Neuronal stem cell (in vitro differentiated cells): ENCODE results near the gene CARD8.

ENCODE experiments used
- DNase-seq: peaks from one replicate; pipeline ENCODE4 v3.0.0-alpha.2; 2013; ENCODE audit warnings: low spot score
- H2AFZ ChIP-seq: one replicate; pipeline ENCODE4 v1.6.1; 2013; ENCODE audit warnings: mild to moderate bottlenecking, low read length, inconsistent platforms
- H2AK5ac ChIP-seq: 2 replicates; pipeline ENCODE4 v1.6.1; 2013; ENCODE audit warnings: low read depth, mild to moderate bottlenecking, inconsistent platforms, low read length, moderate library complexity, mixed read lengths
- H2BK120ac ChIP-seq: 2 replicates; pipeline ENCODE4 v1.6.1; 2013; ENCODE audit warnings: low read depth, mild to moderate bottlenecking, inconsistent platforms, low read length, moderate library complexity, mixed read lengths
- H2BK12ac ChIP-seq: one replicate; pipeline ENCODE4 v1.6.1; 2013; ENCODE audit warnings: low read length, inconsistent platforms
- H2BK15ac ChIP-seq: 2 replicates; pipeline ENCODE4 v1.6.1; 2013; ENCODE audit warnings: mild to moderate bottlenecking, low read length, inconsistent platforms, mixed read lengths
- H2BK5ac ChIP-seq: one replicate; pipeline ENCODE4 v1.6.1; 2013; ENCODE audit warnings: inconsistent platforms, mild to moderate bottlenecking, low read length, moderate library complexity
- H3K14ac ChIP-seq: one replicate; pipeline ENCODE4 v1.6.1; 2013; ENCODE audit warnings: low read length, inconsistent platforms
- H3K18ac ChIP-seq: 2 replicates; pipeline ENCODE4 v1.6.1; 2013; ENCODE audit warnings: low read length, inconsistent platforms
- H3K23ac ChIP-seq: 2 replicates; pipeline ENCODE4 v1.6.1; 2013; ENCODE audit warnings: low read depth, mild to moderate bottlenecking, mixed read lengths, low read length, inconsistent platforms; ENCODE audit not compliant: poor library complexity
- H3K27ac ChIP-seq: replicated peaks from 3 replicates; pipeline ENCODE4 v1.5.1; 2013; ENCODE audit warnings: low read length, inconsistent platforms
- H3K27me3 ChIP-seq, 3 experiments: 2 replicates each; pipeline ENCODE4 v1.6.1; 2013; ENCODE audit warnings: low read length in 3 of 3, mild to moderate bottlenecking in 2 of 3, inconsistent platforms in 1 of 3, low read depth in 1 of 3, mixed read lengths in 1 of 3, moderate library complexity in 1 of 3; ENCODE audit not compliant: control insufficient read depth in 3 of 3, insufficient read depth in 3 of 3
- H3K36me3 ChIP-seq, 2 donors: replicated peaks in 1 of 2; 2 replicates each; pipeline ENCODE4 v1.6.1; 2013; ENCODE audit warnings: low read length in 2 of 2; ENCODE audit not compliant: control insufficient read depth in 2 of 2, insufficient read depth in 2 of 2
- H3K4ac ChIP-seq: 2 replicates; pipeline ENCODE4 v1.6.1; 2013; ENCODE audit warnings: inconsistent platforms, mild to moderate bottlenecking, low read length, moderate library complexity
- H3K4me1 ChIP-seq, 2 donors: 1 replicate in 1 of 2; 2 replicates in 1 of 2; pipeline ENCODE4 v1.6.1; 2013; ENCODE audit warnings: low read length in 2 of 2, low read depth in 1 of 2; ENCODE audit not compliant: control insufficient read depth in 2 of 2, insufficient read depth in 1 of 2
- H3K4me2 ChIP-seq: one replicate; pipeline ENCODE4 v1.6.1; 2013; ENCODE audit warnings: mild to moderate bottlenecking, low read length, inconsistent platforms; ENCODE audit not compliant: insufficient read depth, poor library complexity, severe bottlenecking
- H3K4me3 ChIP-seq, 2 donors: 2 replicates each; pipeline ENCODE4 v1.5.1; 2013; ENCODE audit warnings: low read length in 2 of 2, mild to moderate bottlenecking in 2 of 2, inconsistent platforms in 1 of 2, moderate library complexity in 1 of 2
- H3K79me1 ChIP-seq: one replicate; pipeline ENCODE4 v1.6.1; 2013; ENCODE audit warnings: low read depth, mild to moderate bottlenecking, inconsistent platforms, low read length, moderate library complexity
- H3K9ac ChIP-seq: one replicate; pipeline ENCODE4 v1.6.1; 2013; ENCODE audit warnings: mild to moderate bottlenecking, low read depth, low read length, inconsistent platforms; ENCODE audit not compliant: poor library complexity
- H3K9me3 ChIP-seq, 2 donors: replicated peaks in 1 of 2; 2 replicates each; pipeline versions ENCODE3 to v1.6.1; 2013; ENCODE audit warnings: low read length in 2 of 2, mild to moderate bottlenecking in 2 of 2, inconsistent platforms in 1 of 2, low read depth in 1 of 2, mixed read lengths in 1 of 2, moderate library complexity in 1 of 2; ENCODE audit not compliant: control insufficient read depth in 2 of 2, insufficient read depth in 1 of 2
- H4K8ac ChIP-seq: one replicate; pipeline ENCODE4 v1.6.1; 2013; ENCODE audit warnings: low read depth, mild to moderate bottlenecking, inconsistent platforms, low read length, moderate library complexity
- H4K91ac ChIP-seq: one replicate; pipeline ENCODE4 v1.6.1; 2013; ENCODE audit warnings: low read length, low read depth, mild to moderate bottlenecking, inconsistent platforms; ENCODE audit not compliant: poor library complexity
- WGBS, 2 donors: extraction: QIAGEN DNeasy Blood & Tissue Kit; methylation state at CpG; one replicate each; pipeline ENCODE4 v1.1.7; 2013; ENCODE audit warnings: missing lambda C conversion rate in 2 of 2, mixed read lengths in 1 of 2; ENCODE audit not compliant: insufficient read length in 2 of 2, insufficient replicate concordance in 1 of 2; ENCODE audit errors: extremely low coverage in 2 of 2; 5-methylcytosine and 5-hydroxymethylcytosine counted together

CARD8 gene

DNA sequence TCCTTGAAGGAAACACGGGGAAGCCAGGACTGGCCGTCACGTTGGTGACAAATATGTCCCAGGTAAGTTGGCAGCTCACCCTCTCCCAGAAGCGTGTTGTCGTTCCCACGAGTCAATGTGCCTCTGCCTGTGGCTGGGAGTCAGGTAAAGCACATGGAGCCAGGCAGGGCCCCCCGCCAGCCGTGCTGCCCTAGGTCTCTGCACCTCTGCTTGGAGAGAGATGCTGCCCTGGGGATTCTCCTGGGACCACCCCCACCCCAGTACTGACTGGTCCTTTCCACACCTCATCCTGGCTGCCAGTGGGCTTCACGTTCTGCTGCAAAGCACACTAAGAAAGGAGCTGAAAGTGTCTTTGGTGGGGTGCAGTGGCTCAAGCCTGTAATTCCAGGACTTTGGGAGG, 24.0 kb upstream of the CARD8 start:
- no peak overlapping the region for H3K4ac ChIP-seq
- DNase-seq = no peak
- no peak overlapping the region for H3K18ac ChIP-seq
- H3K79me1 ChIP-seq = no peaks in the 10 kb centered on the region
- H2BK15ac ChIP-seq = no peak overlapping the region
- no peak overlapping the region for H3K23ac ChIP-seq
- no peak overlapping the region for H3K9ac ChIP-seq
- H2AFZ ChIP-seq = no peak overlapping the region
- no peak overlapping the region for H4K91ac ChIP-seq
- no peaks in the 10 kb centered on the region for H3K4me1 ChIP-seq
- no peak overlapping the region for H2AK5ac ChIP-seq
- no peak overlapping the region for H3K27ac ChIP-seq
- H2BK120ac ChIP-seq = no peak overlapping the region
- H3K9me3 ChIP-seq = peaks cover 5 to 17% of the 10 kb centered on the region in 2 donors
- H3K4me3 ChIP-seq = no peak overlapping the region
- H3K4me2 ChIP-seq = no peak overlapping the region
- H3K27me3 ChIP-seq = peaks cover 0 to 2% (median 0%) of the 10 kb centered on the region in 3 experiments
- H3K14ac ChIP-seq = no peak overlapping the region
- H3K36me3 ChIP-seq = peaks cover 10 to 63% of the 10 kb centered on the region in 2 donors
- no peak overlapping the region for H2BK12ac ChIP-seq
- H2BK5ac ChIP-seq = no peak overlapping the region
- no CpG with 5 or more reads among the region's 9 CpGs for WGBS, 2 donors
- H4K8ac ChIP-seq = no peak overlapping the region

DNA sequence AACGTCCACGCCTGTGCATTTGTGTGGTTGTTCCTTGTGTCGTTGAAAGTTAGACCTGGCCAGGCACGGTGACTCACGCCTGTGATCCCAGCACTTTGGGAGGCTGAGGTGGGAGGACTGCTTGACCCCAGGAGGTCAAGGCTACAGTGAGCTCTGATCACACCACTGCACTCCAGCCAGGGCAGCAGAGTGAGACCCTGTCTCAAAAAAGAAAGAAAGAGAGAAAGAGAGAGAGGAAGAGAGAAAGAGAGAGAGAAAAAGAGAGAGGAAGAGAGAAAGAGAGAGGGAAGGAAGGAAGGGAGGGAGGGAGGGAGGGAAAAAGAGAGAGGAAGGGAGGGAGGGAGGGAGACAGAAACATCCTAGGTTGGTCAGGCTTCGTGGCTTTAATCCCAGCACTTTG, 19.2 kb upstream of the CARD8 start:
- Histone ChIP-seq H2BK12ac (no peak overlapping the region), H3K4me3 (no peak overlapping the region), H2BK5ac (no peak overlapping the region), H3K27me3 (no peaks in the 10 kb centered on the region), H3K23ac (no peak overlapping the region), H3K14ac (no peak overlapping the region), H3K9me3 (peaks cover 0 to 7% of the 10 kb centered on the region in 2 donors), H3K4me1 (no peaks in the 10 kb centered on the region), H4K8ac (no peak overlapping the region), H3K36me3 (peaks cover 3 to 33% of the 10 kb centered on the region in 2 donors), H2AFZ (no peak overlapping the region), H3K27ac (no peak overlapping the region), H3K79me1 (no peaks in the 10 kb centered on the region), H3K4ac (no peak overlapping the region), H2AK5ac (no peak overlapping the region), H3K18ac (no peak overlapping the region), H2BK15ac (no peak overlapping the region), H3K9ac (no peak overlapping the region), H2BK120ac (no peak overlapping the region), H4K91ac (no peak overlapping the region), H3K4me2 (no peak overlapping the region)
- no CpG with 5 or more reads among the region's 6 CpGs for WGBS, 2 donors
- DNase-seq = no peak

- Histone ChIP-seq H2BK12ac (no peak overlapping the region), H2BK15ac (no peak overlapping the region), H3K9ac (no peak overlapping the region), H3K23ac (no peak overlapping the region), H3K27me3 (no peaks in the 10 kb centered on the region), H3K9me3 (peaks cover 0 to 9% of the 10 kb centered on the region in 2 donors), H2BK5ac (no peak overlapping the region), H3K79me1 (no peaks in the 10 kb centered on the region), H3K18ac (no peak overlapping the region), H2AFZ (no peak overlapping the region), H2AK5ac (no peak overlapping the region), H4K8ac (no peak overlapping the region), H3K4me2 (no peak overlapping the region), H3K27ac (no peak overlapping the region), H3K4me1 (no peaks in the 10 kb centered on the region), H3K4ac (no peak overlapping the region), H2BK120ac (no peak overlapping the region), H3K4me3 (no peak overlapping the region), H4K91ac (no peak overlapping the region), H3K36me3 (peaks cover 3 to 28% of the 10 kb centered on the region in 2 donors), H3K14ac (no peak overlapping the region)
- no peak for DNase-seq
- no CpG with 5 or more reads among the region's 3 CpGs for WGBS, 2 donors
Measured at GRCh38 chr19:48274173-48274572, 18.5 kb upstream of the CARD8 start.

DNA sequence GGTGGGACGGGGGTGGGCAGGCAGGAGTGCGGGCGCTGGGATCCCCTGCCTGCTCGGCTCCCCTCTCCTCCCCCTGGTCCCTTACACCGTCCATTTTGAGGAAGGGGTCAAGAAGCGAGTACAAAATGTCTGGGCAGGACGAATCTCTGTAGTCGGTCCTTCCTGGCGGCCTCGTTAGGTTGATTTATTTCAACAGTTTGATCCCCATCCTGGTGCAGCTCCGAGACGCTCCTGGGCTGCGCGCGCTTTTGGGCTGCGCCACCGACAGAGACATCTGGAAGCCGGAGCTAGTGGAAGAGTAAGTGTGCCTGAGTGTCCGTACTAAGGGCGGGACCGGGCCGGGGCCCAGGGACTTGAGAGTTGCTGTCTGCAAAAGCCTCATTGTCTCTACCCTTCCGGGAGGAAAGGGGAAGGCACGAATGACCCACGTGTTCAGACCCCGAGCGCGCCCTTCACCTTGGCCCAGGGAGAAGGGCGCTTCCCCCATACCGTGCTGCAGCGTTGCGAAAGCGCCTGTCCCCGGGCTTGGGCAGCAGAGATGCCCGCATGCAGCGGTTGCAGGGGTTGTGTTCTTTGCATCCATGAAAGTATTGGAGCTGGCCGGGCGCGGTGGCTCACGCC, 15.9 kb upstream of the CARD8 start:
- peak overlapping the region; percentile 76 for H3K27ac ChIP-seq
- H4K8ac ChIP-seq = no peak overlapping the region
- peak overlapping the region; percentile 83 for H2BK120ac ChIP-seq
- no CpG with 5 or more reads among the region's 40 CpGs for WGBS, 2 donors
- peak overlapping the region; percentile 71 for H3K14ac ChIP-seq
- peak; percentile 43 for DNase-seq
- H2AK5ac ChIP-seq = no peak overlapping the region
- no peak overlapping the region for H4K91ac ChIP-seq
- peaks cover 0 to 11% of the 10 kb centered on the region in 2 donors for H3K9me3 ChIP-seq
- peak overlapping the region; percentile 90 for H3K9ac ChIP-seq
- H3K79me1 ChIP-seq = no peaks in the 10 kb centered on the region
- peak overlapping the region; percentile 95 for H3K18ac ChIP-seq
- H3K4me2 ChIP-seq = peak overlapping the region; percentile 83
- H2BK12ac ChIP-seq = no peak overlapping the region
- no peaks in the 10 kb centered on the region for H3K4me1 ChIP-seq
- H3K36me3 ChIP-seq = peaks cover 3 to 22% of the 10 kb centered on the region in 2 donors
- peak overlapping the region; percentile 98 for H2AFZ ChIP-seq
- peak overlapping the region; percentile 72 to 89 for H3K4me3 ChIP-seq
- peak overlapping the region; percentile 80 for H3K23ac ChIP-seq
- no peak overlapping the region for H2BK5ac ChIP-seq
- H3K4ac ChIP-seq = peak overlapping the region; percentile 53
- H2BK15ac ChIP-seq = peak overlapping the region; percentile 43
- H3K27me3 ChIP-seq = no peaks in the 10 kb centered on the region
